ENCODE measurements around the gene ANKRD50. TPM values are rescaled to one million over a fixed set of nuclear protein-coding genes. Genes with fewer than 3 reads are reported as not detected.

The ANKRD50 gene
- total RNA-seq (2011; cell fraction: chromatin; rRNA removed; ENCODE audit: low replicate concordance) = 5.9 and 20.5 TPM in 2 replicates
- total RNA-seq (2011; cell fraction: nucleolus; rRNA removed) = 4.0 and 5.9 TPM in 2 replicates
- 8.0 and 10.3 TPM in 2 replicates for total RNA-seq (2011; cell fraction: nucleoplasm; rRNA removed)
- total RNA-seq (2014; rRNA removed) = 5.0 and 5.2 TPM in 2 replicates
- total RNA-seq (2014; rRNA removed; fragmentation: Illumina TruSeq; extraction: Trizol) = 6.7 and 7.1 TPM in 2 replicates
- 7.8 TPM in 2 replicates for total RNA-seq (2015; rRNA removed; fragmentation: Illumina TruSeq; extraction: Trizol)
- total RNA-seq (2021) = 7.5 and 8.0 TPM in 2 replicates
- polyA plus RNA-seq (2011; rRNA removed) = 6.2 TPM in 2 replicates
- 1.4 and 3.5 TPM in 2 replicates for polyA plus RNA-seq (2011; cell fraction: cytosol; rRNA removed)
- 4.7 and 6.6 TPM in 2 replicates for polyA plus RNA-seq (2011; cell fraction: nucleus; rRNA removed)
- polyA plus RNA-seq (2012) = 4.3 and 5.9 TPM in 2 replicates
- 5.6 and 6.3 TPM in 2 replicates for polyA plus RNA-seq (2014; fragmentation: Illumina TruSeq; extraction: Trizol)
- polyA plus RNA-seq (2014; fragmentation: Nextera tagmentation; extraction: Ambion mirVana) = 1 to 10 TPM; 2.0 TPM
- polyA plus RNA-seq (2014; rRNA removed) = 3.7 and 3.9 TPM in 2 replicates
- polyA minus RNA-seq (2011; rRNA and poly(A)+ RNA removed) = 43.3 and 50.5 TPM in 2 replicates
- 9.6 and 10.3 TPM in 2 replicates for polyA minus RNA-seq (2011; cell fraction: cytosol; rRNA and poly(A)+ RNA removed)
- 12.1 and 28.3 TPM in 2 replicates for polyA minus RNA-seq (2011; cell fraction: nucleus; rRNA and poly(A)+ RNA removed)
- percentile 84 among the genes with signal in this experiment for Bru-seq, nascent RNA
- percentile 85 among the genes with signal in this experiment for BruChase-seq, experiment 1, labeled RNA remaining after a 2-hour chase
- BruChase-seq, experiment 2, labeled RNA remaining after a 6-hour chase = percentile 86 among the genes with signal in this experiment
- long read RNA-seq, experiment 1, full-length matches to known transcripts = 7 of 37 reads
- long read RNA-seq, experiment 1, partial matches to known transcripts = 17 of 37 reads
- long read RNA-seq, experiment 1, other reads (novel, unspliced or antisense) = 13 of 37 reads
- long read RNA-seq, experiment 2, partial matches to known transcripts = 0 of 4 reads
- long read RNA-seq, experiment 2, other reads (novel, unspliced or antisense) = 4 of 4 reads
- long read RNA-seq, experiment 3, partial matches to known transcripts = 2 of 3 reads
- long read RNA-seq, experiment 3, other reads (novel, unspliced or antisense) = 1 of 3 reads

GRCh38 chr4:124712372-124713184 lies at the start of gene ANKRD50:
TSS of gene ANKRD50 (minus strand) at chr4:124712732. CDS start at chr4:124710511, 2,221 bp downstream.
- Histone ChIP-seq H3K4me1 (replicated peaks in 1 of 2; ENCODE audit: control insufficient read depth in 2 of 2, insufficient read depth in 2 of 2, low read length in 2 of 2) (peaks cover 9 to 10% of the 10 kb centered on the region in 2 experiments), H3K4me2 (ENCODE audit: insufficient read depth, low read length) (peak within 1 kb of the TSS; percentile 82), H3K9ac (ENCODE audit: insufficient read depth in 1 of 2, low read depth in 2 of 2, low read length in 2 of 2) (peak within 1 kb of the TSS; percentile 90 to 96), H3K27ac (ENCODE audit: extremely low read depth, low read depth, low read length) (peak within 1 kb of the TSS; percentile 94), H4K20me1 (replicated peaks; ENCODE audit: control insufficient read depth, insufficient read depth, low read length) (no peaks in the 10 kb centered on the region), H3K4me3 (peak within 1 kb of the TSS; percentile 78), H3K27me3 (ENCODE audit: control insufficient read depth in 2 of 2, insufficient read depth in 2 of 2, low read length in 2 of 2) (no peaks in the 10 kb centered on the region), H3K9me1 (ENCODE audit: control insufficient read depth, insufficient read depth, low read length) (no peaks in the 10 kb centered on the region), H3K36me3 (ENCODE audit: control insufficient read depth, insufficient read depth, low read length) (peaks cover under 1% of the 10 kb centered on the region; the same call in 2 of the 3 replicates), H3K79me2 (ENCODE audit: control insufficient read depth, insufficient read depth, low read length) (peaks cover 45% of the 10 kb centered on the region), H2AFZ (ENCODE audit: low read depth, low read length) (peak within 1 kb of the TSS; percentile 96), H3K9me3 (replicated peaks; ENCODE audit: control insufficient read depth, insufficient read depth, low read depth, low read length) (no peaks in the 10 kb centered on the region)
- peak; percentile 66 for FAIRE-seq
- DNase-seq (ENCODE audit: extremely low read depth in 1 of 4, low spot score in 3 of 4) = peak; percentile 88 to 94 (median 90)
- CTCF ChIA-PET (ENCODE audit: low intra/inter-chr PET ratio) = no interaction called here
- in situ Hi-C loops (cut with MboI) (no loop called here), intact Hi-C loops (cut with micrococcal nuclease) (loop anchor here (5.0 to 10.0 kb wide), 4 partner anchors 118 to 572 kb away; no protein-coding TSS in a partner anchor)
- POLR2A ChIA-PET = interaction anchor here (0.6 to 1.0 kb wide), 3 partner anchors 9 to 12 kb away, joined by 3 to 4 read pairs (median 3); no protein-coding TSS in a partner anchor
- 1% methylated on average over 26 of the region's 85 CpGs for whole genome bisulfite sequencing (ENCODE audit: insufficient coverage, low coverage, missing lambda C conversion rate)
- peak; percentile 84 for ATAC-seq
- BruUV-seq (replicated peaks) = no TSS peak
- TF ChIP-seq ZNF707 (CRISPR knock-in tag; conservative IDR thresholded peaks at IDR 0.05) (no peak), NCOA4 (IDR thresholded peaks at IDR 0.05; ENCODE audit: partially characterized antibody) (no peak), FUS (optimal IDR thresholded peaks at IDR 0.05; ENCODE audit: low read depth, low read length) (no peak), BHLHE40 (IDR thresholded peaks at IDR 0.05; ENCODE audit: low read length) (peak; percentile 97), ZNF121 (CRISPR knock-in tag; conservative IDR thresholded peaks at IDR 0.05) (no peak), MTA3 (IDR thresholded peaks at IDR 0.05; ENCODE audit: borderline replicate concordance) (peak; percentile 31; the same call in 1 of the 2 replicates), CBX3 (IDR thresholded peaks at IDR 0.05; ENCODE audit: borderline replicate concordance in 1 of 2, low read length in 2 of 2) (no peak), ZNF445 (CRISPR knock-in tag; IDR thresholded peaks at IDR 0.05; ENCODE audit: low read depth) (no peak), MLLT1 (IDR thresholded peaks at IDR 0.05) (no peak; a peak in 1 of 4 replicates), RCOR1 (IDR thresholded peaks at IDR 0.05; ENCODE audit: borderline replicate concordance in 1 of 2, low read depth in 2 of 2, low read length in 2 of 2) (peak in 1 of 2 experiments; percentile 57; a peak in 2 of 4 replicates), PHTF2 (CRISPR knock-in tag; IDR thresholded peaks at IDR 0.05) (no peak)
